Embryonic facial prominence (tissue), 1 donor: Measurements from ENCODE around the gene LARP4.
A peak's percentile ranks its signal among the peaks of the same experiment; 100 is the strongest.
"Not testable (repeated sequence)": the region's sequence is repeated elsewhere in the genome, so short reads cannot be mapped to it uniquely, and the experiment has no call there.

Experiments
- DNase-seq: peaks from one replicate; pipeline ENCODE4 v3.0.0-alpha.2; 2016; ENCODE audit errors: extremely low spot score

The LARP4 gene

DNA sequence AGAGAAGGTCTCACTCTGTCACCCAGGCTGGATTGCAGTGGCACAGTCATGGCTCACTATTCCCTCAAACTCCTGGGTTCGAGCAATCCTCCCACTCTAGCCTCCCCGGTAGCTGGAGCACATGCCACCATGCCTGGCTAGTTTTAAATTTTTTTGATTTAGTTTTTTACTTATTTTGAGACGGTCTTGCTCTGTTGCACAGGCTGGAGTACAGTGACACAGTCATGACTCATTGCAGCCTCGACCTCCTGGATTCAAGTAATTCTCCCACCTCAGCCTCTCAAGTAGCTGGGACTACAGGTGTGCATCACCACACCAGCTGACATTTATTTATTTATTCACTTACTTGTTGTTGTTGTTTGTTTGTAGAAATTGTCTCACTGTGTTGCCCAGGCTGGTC is 81.9 kb downstream of the LARP4 start:
- no peak for DNase-seq

DNA sequence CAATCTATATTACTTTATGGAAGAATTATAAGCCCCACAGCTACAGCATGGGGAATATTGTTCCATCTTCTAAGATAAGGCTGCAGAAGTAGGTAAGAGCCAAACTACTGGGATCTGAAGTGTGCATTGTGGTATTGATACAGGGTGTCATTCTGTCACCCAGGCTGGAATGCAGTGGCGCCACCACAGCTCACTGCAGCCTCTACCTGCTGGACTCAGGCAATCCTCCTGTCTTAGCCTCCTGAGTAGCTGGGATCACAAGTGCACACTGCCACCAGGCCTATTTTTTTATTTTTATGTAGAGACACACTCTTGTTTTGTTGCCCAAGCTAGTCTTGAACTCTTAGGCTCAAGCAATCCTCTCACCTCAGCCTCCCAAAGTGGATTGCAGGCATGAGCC is 82.8 kb downstream of the LARP4 start:
- DNase-seq, result no peak

DNA sequence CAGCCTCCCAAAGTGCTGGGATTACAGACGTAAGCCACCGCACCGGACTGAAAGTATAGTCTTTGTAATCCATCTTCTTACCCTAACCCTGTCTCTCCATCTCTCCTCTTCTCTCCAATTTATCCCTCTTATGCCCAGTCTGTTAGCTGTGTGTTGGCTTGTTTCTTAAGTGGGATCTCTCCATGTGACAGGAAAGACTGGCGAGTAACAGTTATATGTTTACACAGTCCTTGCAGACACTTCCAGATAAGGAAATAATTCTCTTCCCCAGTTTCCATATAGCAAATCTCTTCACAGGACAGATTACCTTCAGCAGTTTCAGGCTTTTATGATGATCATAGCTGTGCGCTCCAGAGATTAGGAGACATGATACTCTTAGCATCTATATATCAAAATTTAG is 88.1 kb downstream of the LARP4 start:
- DNase-seq, result no peak

DNA sequence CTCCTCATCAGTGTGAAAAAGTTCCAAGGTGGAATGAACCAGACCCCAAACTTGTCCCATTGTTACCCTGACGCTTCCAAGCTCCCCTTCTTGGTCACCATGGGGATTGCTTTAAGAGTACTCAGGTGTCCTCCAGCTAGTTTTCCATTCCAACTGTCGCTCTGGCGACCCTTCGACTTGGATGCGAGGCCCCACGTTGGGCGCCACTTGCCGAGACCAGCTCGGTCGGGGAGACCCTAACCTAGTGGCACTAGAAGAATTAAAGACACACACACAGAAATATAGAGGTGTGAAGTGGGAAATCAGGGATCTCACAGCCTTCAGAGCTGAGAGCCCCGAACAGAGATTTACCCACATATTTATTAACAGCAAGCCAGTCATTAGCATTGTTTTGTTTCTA is 97.4 kb downstream of the LARP4 start:
- not testable (repeated sequence) for DNase-seq

DNA sequence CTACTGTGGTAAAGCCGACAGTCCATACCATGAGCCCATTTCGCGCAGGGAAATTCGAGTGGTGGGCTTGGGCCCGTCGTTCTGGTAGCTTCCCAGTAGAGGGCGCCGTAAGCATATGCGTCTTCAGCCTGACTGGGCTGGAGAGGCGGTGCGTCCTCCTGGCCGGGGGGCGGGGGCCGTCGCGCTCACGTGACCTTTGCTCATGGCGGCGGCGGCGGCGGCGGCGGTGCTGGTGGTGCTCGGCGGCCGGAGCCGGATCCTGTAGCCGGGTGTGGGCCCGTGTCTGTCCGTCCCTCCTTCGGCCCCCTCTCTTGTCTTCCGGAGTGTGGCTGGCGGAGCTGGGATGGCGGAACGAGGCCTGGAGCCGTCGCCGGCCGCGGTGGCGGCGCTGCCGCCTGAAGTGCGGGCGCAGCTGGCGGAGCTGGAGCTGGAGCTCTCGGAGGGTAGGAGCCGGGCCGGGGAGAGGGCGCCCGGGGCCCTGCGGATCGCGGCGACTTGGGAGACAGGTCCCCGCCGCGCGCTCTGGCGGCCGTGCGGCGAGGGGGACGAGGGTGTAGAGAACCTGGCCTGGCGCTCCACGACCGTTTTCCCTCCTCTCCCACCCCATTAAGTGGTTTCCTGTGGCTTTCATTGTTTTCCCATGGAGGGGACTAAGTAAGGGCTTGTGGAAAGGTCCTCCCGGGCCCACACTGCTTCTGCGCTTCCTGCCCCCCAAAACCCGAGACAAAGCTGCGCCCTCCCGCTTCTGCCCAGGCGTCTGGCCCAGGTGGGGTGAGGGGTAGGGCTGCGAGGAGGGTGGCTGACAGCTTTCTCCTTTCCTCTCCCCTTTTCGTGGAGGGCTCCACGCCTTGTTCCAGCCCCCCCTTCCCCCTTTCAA is 104.4 kb downstream of the LARP4 start, which contains the start of gene DIP2B:
Gene DIP2B (plus strand): TSS at position 188 of the 877 bp plus-strand sequence. CDS start 156 bp downstream, at position 344.
- peak; percentile 88 for DNase-seq

DNA sequence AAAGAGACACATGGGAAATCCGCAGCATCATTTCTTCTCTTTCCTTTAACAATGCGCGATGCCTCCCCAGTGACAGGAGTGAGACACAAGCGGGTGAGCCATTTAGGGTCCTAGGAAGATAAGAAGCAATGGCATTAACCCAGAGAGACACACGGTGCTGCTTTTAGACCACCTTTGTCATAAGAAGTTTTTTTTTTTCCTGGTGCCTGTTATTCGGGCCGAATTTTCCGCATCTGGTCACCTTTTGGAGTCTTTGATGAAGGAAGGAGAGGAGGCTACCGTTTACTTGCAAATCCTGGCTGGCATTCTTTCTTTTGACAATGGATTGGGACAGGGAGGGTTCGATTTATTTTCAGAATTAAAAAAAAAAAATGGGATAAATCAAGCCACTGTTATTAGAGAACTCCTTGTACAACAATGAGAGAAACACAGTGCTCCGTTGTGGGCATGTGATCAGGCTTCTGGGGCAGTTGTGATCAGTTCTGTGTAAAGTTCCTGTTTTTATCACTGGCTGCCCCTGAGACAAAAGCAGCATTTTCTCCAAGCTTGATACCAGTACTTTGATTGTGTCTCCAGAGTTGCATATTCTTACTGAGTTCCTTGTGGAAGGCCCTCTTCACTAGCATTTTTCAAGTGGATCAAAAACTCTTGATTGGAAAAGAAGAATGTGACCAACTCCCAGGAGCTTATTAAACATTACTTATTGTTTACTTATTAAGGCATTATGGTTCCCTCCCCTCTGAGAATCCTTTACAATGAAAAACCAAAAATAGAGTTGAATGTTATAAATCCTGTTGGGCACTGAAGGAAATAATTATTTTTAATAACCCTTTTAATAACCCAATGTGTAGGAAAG is 105.2 kb downstream of the LARP4 start:
- no peak for DNase-seq

DNA sequence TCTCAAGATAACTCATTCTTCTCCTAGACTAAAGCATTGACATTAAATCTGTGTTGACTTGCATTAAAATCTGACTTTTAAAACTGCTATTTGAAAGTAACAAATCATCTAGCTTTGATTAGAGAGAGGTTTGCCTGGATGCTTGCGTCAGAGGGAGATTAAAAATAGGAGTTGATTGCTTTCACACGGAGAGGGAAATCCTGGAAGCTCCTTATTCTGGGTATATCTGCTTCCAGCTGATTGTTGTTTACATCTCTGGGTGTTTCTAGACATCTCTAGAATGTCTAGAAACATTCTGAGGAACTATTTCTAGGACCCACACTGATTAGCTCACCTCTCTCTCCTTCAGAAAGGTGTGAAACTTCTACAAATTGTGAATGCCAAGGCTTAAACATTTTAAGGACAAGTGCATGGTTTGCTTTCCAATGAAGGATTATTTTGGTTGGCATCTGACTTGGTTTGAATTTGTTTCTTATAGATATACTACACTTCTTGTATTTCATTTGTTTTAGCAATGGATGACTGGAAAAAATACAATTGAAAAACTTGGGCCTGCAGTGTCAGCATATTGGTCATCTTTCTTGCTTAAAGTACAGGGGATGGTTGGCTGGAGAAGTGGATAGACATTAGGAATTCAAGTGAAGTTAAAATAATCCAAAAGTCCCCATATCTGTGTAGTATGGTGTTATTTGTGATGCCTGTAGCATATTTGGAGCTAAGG is 106.2 kb downstream of the LARP4 start:
- DNase-seq, result no peak

DNA sequence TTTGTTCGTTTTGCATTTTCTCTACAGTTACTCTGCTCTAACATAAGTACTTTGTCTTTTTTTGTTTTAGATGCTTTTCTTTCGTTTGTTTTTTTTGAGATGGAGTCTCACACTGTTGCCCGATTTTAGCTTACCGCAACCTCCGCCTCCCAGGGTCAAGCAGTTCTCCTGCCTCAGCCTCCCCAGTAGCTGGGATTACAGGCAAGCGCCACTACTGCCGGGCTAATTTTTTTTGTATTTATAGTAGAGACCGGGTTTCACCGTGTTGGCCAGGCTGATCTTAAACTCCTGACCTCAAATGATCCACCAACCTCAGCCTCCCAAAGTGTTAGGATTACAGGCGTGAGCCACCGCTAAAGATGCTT is 106.8 kb downstream of the LARP4 start:
- DNase-seq, result no peak

DNA sequence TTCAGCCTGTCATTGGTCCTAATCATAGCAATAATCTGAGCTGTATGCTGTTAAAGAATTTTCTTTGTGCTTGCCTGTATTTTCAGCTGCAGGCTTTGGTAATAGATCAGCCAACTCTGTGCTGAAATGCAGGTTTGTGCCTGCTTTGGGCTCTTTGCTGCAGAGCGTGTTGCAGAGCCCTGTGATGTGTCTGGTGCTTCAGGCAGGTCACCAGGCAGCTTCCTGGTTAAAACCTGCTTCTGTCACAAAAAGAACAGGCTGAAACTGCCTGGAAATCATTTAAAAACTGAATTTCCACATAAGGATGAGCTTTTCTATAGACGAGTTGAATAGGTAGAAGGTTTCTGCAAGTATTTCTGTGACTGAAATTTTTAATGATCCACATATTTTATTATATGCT is 107.2 kb downstream of the LARP4 start:
- no peak for DNase-seq

DNA sequence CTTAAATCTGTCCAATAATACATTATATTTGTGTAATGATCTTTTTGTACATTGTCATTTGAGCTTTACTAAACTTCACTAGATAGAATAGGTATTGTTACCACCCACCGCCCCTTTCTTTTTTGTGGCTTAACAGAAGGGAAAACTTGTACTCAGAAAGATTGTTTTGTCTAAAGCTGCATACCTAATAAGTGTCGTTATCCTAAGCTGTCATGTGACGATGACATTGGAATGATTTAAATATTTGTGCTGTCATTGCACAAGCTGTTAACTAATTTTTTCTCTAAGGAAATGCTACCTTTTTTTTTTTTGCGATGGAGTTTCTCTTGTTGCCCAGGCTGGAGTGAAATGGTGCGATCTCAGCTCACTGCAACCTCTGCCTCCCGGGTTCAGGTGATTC is 107.7 kb downstream of the LARP4 start:
- DNase-seq, result no peak

DNA sequence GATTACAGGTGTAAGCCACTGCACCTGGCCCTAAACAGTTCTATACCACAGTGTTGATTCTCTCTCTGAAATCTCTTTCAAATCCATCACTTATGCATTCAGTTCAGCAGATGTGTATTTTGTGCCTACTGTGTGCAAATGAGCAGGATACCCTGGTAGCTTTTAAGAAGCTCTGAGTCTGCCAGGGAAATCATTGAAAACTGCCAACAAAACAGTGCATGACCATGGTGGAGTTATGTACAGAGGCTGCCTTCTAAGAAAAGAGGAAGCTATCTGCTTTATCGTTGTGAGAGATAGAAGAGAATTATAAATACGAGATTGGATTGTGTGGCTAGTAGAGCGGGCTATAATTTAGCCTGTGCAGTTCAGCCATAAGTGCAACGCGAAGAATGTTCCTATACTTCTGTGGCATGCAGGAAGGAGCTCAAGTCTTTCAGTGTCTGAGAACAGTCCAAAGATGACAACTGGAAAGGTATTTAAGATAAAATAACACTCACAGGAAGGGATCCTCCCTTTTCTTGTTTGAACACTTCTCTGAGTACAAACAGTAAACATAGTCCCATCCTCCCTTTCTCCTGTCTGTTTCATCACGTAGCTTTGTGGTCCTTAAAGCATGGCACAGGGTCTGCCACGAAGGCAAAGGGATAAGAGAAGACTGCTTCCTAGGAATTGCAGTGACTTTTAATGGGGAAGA is 108.4 kb downstream of the LARP4 start:
- DNase-seq, result no peak

DNA sequence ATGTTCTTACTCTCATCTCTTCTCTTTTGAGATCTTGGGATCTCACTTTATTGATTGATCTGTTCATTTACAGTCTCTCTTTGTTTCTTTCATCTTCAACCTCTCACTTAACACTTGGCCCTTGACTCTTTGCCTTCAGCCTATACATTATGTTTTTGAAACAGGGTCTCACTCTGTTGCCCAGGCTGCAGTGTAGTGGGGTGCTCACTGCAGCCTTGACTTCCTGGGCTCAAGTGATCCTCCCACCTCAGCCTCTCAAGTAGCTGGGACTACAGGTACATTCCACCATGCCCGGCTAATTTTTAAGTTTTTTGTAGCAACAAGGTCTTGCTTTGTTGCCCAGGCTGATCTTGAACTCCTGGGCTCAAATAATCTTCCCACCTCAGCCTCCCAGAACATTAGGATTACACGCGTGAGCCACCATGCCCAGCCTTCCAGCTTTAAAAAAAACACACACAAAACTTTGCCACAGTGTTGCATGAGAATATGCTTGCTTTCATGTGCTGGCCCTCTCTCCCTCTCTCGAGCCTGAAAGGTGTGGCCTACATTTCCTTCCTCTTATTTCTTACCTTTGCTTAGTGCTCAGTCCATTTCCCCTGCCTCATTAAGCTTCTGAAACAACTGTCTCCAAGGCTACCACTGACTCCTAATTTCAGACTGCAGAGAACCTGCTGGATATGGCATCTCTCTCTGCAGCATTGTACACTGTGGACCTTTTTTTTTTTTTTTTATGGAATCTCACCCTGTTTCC is 114.0 kb downstream of the LARP4 start:
- no peak for DNase-seq

DNA sequence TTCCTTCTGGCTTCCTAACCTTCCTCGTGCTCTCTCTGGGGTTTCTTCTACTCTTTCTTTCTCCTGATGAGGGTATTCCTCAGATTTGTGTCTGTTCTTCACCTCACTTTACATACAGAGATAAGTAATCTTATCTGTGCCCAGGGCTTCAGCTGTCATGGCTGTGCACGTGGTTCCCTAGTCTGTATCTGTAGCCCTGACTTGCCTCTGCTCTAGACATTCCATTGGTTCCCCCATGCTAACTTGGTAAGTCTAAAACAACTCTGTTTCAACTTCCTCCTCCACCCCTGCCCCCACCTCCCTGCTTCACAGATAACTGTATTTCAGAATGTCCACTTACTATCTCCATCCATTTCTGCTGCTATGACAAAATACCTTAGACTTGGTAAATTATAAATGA is 114.9 kb downstream of the LARP4 start:
- no peak for DNase-seq

DNA sequence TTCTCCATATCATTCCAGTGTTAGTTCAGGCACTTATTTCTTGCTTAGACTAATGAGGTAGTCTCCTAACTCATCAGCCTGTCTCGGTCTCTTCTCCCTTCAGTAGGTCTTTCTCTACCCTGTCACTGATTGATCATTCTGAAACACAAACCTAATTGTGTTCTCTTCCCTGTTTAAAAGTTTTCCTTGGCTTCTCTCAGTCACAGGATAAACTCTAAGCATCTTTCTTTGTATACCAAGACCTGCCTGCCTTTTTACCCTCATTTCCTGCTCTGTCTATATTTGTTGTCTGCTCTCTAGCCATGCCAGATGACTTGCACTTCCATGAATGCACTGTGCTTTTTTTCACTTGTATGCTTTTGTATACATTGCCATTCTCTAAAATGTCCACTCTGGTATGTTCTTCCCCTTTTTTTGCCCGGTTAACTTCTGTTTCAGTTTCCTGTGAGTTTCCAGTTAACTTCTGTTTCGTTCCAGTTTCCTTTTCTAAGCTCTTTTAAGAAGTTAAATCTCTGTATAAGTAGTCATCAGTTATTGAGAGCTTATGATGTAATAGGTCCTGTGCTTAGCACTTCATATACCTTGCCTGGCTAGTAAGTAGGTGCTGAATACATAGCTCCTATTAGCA is 116.8 kb downstream of the LARP4 start:
- no peak for DNase-seq

DNA sequence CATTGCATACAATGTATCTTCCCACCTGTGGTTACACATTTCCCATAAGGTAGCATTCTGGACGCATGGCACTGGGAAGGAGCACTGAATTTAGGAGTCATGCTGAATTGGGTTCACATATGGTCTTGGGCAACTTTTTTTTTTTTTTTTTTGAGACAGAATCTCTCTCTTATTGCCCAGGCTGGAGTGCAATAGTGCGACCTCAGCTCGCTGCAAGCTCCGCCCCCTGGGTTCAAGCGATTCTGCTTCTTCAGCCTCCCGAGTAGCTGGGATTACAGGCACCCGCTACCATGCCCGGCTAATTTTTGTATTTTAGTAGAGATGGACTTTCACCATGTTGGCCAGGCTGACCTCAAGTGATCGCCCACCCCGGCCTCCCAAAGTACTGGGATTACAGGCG is 117.4 kb downstream of the LARP4 start:
- DNase-seq, result no peak

DNA sequence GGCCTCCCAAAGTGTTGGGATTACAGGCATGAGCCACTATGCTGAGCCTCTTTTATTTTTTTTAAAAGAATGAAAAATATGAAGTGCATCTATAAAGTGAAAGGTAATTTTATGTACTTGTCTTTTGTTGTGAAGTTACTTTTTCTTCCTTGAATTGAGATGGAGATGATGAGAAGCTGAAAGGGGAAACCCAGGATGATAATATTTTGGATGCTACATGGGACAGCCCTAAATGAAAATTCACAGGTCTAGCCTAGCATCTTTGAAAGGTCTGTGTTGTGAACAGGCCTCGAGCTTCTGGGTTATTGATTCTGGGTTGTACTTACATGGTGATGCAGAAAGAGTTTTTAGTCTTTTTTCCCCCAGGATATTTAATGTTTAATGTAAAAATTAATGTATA is 118.7 kb downstream of the LARP4 start:
- no peak for DNase-seq

DNA sequence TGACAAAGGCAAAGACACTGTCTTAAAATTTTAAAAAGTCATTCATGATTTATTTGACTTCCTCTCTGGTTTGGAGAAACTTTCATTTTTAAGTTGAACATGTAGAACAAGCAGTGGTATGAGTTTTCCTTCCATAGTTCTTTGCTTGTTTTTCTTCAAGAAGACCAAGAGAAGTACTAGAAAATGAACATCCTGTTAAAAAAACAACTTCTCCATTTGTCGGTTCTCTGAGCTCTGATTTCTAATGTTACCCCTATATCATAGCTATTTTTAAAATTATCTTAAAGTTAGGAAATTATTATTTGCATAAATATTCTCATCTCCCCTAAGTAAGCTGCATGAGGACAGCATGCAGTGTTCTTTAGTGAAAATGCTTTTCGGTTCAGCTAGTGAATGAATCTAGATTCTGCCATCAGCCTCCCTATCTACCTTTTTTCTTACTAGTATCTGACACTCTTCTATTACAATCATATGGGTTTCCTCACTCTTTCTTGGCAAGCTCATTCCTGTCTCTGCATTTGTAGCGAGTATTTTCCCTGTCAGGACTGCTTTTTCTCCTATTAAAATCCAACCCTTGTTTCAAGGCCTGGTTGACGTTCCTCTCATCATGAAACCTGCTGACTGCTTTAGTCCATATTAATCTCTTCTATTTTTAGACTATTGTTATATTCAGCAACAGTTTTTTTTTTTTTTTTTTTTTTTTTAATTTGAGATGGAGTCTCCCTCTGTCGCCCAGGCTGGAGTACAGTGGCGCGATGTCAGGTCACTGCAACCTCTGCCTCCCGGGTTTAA is 119.9 kb downstream of the LARP4 start:
- DNase-seq, result no peak

DNA sequence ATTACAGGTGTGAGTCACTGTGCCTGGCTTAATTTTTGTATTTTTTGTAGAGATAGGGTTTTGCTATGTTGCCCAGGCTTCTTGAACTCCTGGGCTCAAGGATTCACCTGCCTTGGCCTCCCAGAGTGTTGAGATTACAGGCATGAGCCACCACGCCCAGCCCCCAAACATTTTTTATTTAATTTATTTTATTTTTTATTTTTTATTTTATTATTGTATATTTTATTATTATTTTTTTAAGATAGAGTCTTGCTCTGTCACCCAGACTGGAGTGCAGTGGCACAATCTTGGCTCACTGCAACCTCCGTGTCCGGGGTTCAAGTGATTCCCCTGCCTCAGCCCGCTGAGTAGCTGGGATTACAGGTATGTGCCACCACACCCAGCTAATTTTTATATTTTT is 121.1 kb downstream of the LARP4 start:
- not testable (repeated sequence) for DNase-seq

DNA sequence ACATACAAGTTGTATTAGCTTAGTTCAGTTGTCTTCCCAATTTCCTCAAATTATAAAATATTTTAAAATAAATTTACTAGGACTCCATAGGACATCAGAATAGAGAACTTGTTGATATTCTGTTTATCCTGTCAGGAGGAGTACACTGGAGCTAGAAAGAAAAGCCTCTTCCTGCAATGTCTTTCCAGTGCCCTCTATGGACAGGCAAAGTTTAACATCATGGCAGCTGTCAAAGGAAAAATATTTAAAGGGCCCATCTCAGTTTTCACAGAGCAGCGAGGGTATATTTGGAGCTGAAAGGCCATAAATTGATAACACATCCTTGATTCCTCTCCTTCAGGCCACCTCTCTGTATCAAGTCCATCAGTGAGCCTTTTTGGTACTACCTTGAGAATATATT is 123.1 kb downstream of the LARP4 start:
- no peak for DNase-seq

DNA sequence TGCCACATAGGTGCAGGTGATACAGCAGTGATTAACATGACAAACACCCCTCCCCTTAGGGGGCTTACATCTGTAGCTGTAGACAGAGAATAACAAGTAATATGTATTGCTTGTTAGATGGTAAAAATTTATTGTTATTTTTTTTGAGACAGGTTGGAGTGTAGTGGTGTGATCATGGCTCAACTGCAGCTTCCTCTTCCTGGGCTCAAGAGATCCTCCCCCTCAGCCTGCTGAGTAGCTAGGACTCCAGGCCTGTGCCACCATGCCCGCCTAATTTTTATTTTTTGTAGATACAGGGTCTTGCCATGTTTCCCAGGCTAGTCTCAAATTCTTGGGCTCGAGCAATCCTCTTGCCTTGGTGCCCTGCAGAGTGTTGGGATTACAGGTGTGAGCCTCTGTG is 123.9 kb downstream of the LARP4 start:
- no peak for DNase-seq
